ENCODE results near the gene MRPL30.
"Not testable (repeated sequence)": the region's sequence is repeated elsewhere in the genome, so short reads cannot be mapped to it uniquely, and the experiment has no call there.

Gene MRPL30

GRCh38 chr2:99180755-99181623, at the start of gene MRPL30, which contains the start of gene MITD1:
MRPL30 (plus strand) TSS chr2:99181184; CDS start chr2:99186204, 5,020 bp downstream.
MITD1 (minus strand) TSS chr2:99181058; CDS start chr2:99180981, 77 bp downstream.
- CTCF ChIA-PET: interaction anchor here (0.9 to 1.9 kb wide), 5 partner anchors 9 to 176 kb away, joined by 3 to 15 read pairs (median 3); no protein-coding TSS in a partner anchor
- DNase-seq (ENCODE audit: extremely low spot score): peak; percentile 89
- no peak for TF ChIP-seq CTCF (IDR thresholded peaks at IDR 0.05; ENCODE audit: control extremely low read depth, extremely low read depth, low read depth, missing control alignments)
- POLR2A ChIA-PET: interaction anchor here (0.7 to 1.0 kb wide), 2 partner anchors 54 to 155 kb away, joined by 3 read pairs; partner anchors contain the start of gene TXNDC9

- DNase-seq (ENCODE audit: extremely low spot score); CTCF ChIA-PET; POLR2A ChIA-PET: not testable (repeated sequence)
Observed at GRCh38 chr2:99135044-99135556, 45.9 kb upstream of the MRPL30 start.

GRCh38 chr2:99139003-99139402, 42.0 kb upstream of the MRPL30 start:
- no peak for DNase-seq (ENCODE audit: extremely low spot score)
- no peak for TF ChIP-seq CTCF (IDR thresholded peaks at IDR 0.05; ENCODE audit: control extremely low read depth, extremely low read depth, low read depth, missing control alignments)
- POLR2A ChIA-PET: no interaction called here
- CTCF ChIA-PET: no interaction called here

GRCh38 chr2:99140056-99140859, 40.7 kb upstream of the MRPL30 start:
- DNase-seq (ENCODE audit: extremely low spot score): no peak
- TF ChIP-seq CTCF (IDR thresholded peaks at IDR 0.05; ENCODE audit: control extremely low read depth, extremely low read depth, low read depth, missing control alignments): no peak
- ChIA-PET CTCF (interaction anchor here (0.8 to 1.5 kb wide), 3 partner anchors 15 to 572 kb away, joined by 3 to 5 read pairs (median 3); partner anchors contain the start of genes LIPT1 and TSGA10), POLR2A (interaction anchor here (1.0 kb wide), 1 partner anchor 15 kb away, joined by 6 read pairs; the partner anchor contains the start of genes LIPT1 and TSGA10)

GRCh38 chr2:99140860-99141109, 40.2 kb upstream of the MRPL30 start:
- TF ChIP-seq CTCF (IDR thresholded peaks at IDR 0.05; ENCODE audit: control extremely low read depth, extremely low read depth, low read depth, missing control alignments): no peak
- POLR2A ChIA-PET: interaction anchor here (0.6 to 1.0 kb wide), 2 partner anchors 14 to 542 kb away, joined by 6 to 7 read pairs; partner anchors contain the start of genes LIPT1 and TSGA10
- DNase-seq (ENCODE audit: extremely low spot score): peak; percentile 16
- CTCF ChIA-PET: interaction anchor here (0.8 to 1.5 kb wide), 3 partner anchors 14 to 572 kb away, joined by 3 to 5 read pairs (median 3); partner anchors contain the start of genes LIPT1 and TSGA10

- POLR2A ChIA-PET: interaction anchor here (0.6 to 1.0 kb wide), 2 partner anchors 13 to 543 kb away, joined by 6 to 7 read pairs; partner anchors contain the start of genes LIPT1 and TSGA10
Observed at GRCh38 chr2:99141110-99142108, 39.6 kb upstream of the MRPL30 start, which contains the start of gene C2orf15. C2orf15 (plus strand) TSS chr2:99141707; CDS start chr2:99150559, 8,852 bp downstream.

More at GRCh38 chr2:99141110-99142108, 39.6 kb upstream of the MRPL30 start, which contains the start of gene C2orf15:
- no peak for TF ChIP-seq CTCF (IDR thresholded peaks at IDR 0.05; ENCODE audit: control extremely low read depth, extremely low read depth, low read depth, missing control alignments)
- peak; percentile 93 for DNase-seq (ENCODE audit: extremely low spot score)
- CTCF ChIA-PET: interaction anchor here (0.8 to 1.5 kb wide), 4 partner anchors 14 to 573 kb away, joined by 3 to 5 read pairs (median 3); partner anchors contain the start of genes LIPT1, TSGA10 and TXNDC9
